Stimulated activated CD4-positive, alpha-beta T cell treated with anti-CD3 and anti-CD28 coated beads, Interleukin-1b, Interleukin-23, amount 100 ng/mL, for 1 hour (primary cell): ENCODE measurements around the gene INSIG2.
"Not testable (repeated sequence)": the region's sequence is repeated elsewhere in the genome, so short reads cannot be mapped to it uniquely, and the experiment has no call there.

ENCODE experiments used
- DNase-seq, 2 donors: peaks; one replicate each; pipeline ENCODE4 v3.0.0-alpha.2; 2020; ENCODE audit warnings: low read depth in 2 of 2

The INSIG2 gene

GRCh38 chr2:118059919-118060478 is 28.3 kb upstream of the INSIG2 start:
- DNase-seq, result no peak

- DNase-seq, result no peak
Observed at GRCh38 chr2:118061135-118061955, 26.9 kb upstream of the INSIG2 start.

GRCh38 chr2:118062048-118062447 is 26.2 kb upstream of the INSIG2 start:
- DNase-seq, result no peak

- DNase-seq, result no peak
Observed at GRCh38 chr2:118062669-118063068, 25.6 kb upstream of the INSIG2 start.

GRCh38 chr2:118065015-118065706 is 23.1 kb upstream of the INSIG2 start:
- DNase-seq, result no peak

- DNase-seq, result no peak
Observed at GRCh38 chr2:118065921-118066511, 22.3 kb upstream of the INSIG2 start.

- DNase-seq, result no peak
Observed at GRCh38 chr2:118077636-118078247, 10.5 kb upstream of the INSIG2 start.

GRCh38 chr2:118078734-118079133 is 9.5 kb upstream of the INSIG2 start:
- no peak for DNase-seq

- no peak for DNase-seq
Observed at GRCh38 chr2:118084491-118085089, 3.7 kb upstream of the INSIG2 start.

GRCh38 chr2:118085173-118086023 is 2.9 kb upstream of the INSIG2 start:
- DNase-seq, result no peak

- no peak for DNase-seq
Observed at GRCh38 chr2:118086024-118086633, 2.1 kb upstream of the INSIG2 start.

- no peak for DNase-seq
Observed at GRCh38 chr2:118089139-118089800, 999 bp downstream of the INSIG2 start.

- no peak for DNase-seq
Observed at GRCh38 chr2:118090387-118091139, 2.3 kb downstream of the INSIG2 start.

- DNase-seq, result no peak
Observed at GRCh38 chr2:118091140-118091478, 2.8 kb downstream of the INSIG2 start.

GRCh38 chr2:118091631-118092030 is 3.4 kb downstream of the INSIG2 start:
- no peak for DNase-seq

- DNase-seq, result not testable (repeated sequence)
Observed at GRCh38 chr2:118094102-118094501, 5.8 kb downstream of the INSIG2 start.

GRCh38 chr2:118094503-118094902 is 6.2 kb downstream of the INSIG2 start:
- DNase-seq, result no peak

- no peak for DNase-seq
Observed at GRCh38 chr2:118095610-118096009, 7.3 kb downstream of the INSIG2 start.

GRCh38 chr2:118097657-118098056 is 9.4 kb downstream of the INSIG2 start:
- DNase-seq, result no peak
